Endodermal cell (in vitro differentiated cells): ENCODE measurements around the gene NEUROD1. TPM values are rescaled to one million over a fixed set of nuclear protein-coding genes. Genes with fewer than 3 reads are reported as not detected.

Experiments used
- DNase-seq: peaks from one replicate; pipeline ENCODE4 v3.0.0-alpha.2; 2017
- H3K27ac ChIP-seq: 2 replicates; pipeline ENCODE4 v1.5.1; 2013; ENCODE audit warnings: mild to moderate bottlenecking, low read depth, low read length, moderate library complexity
- H3K27me3 ChIP-seq: 2 replicates; pipeline ENCODE4 v1.6.1; 2013; ENCODE audit warnings: mild to moderate bottlenecking, low read length, moderate library complexity; ENCODE audit not compliant: insufficient read depth, control insufficient read depth, poor library complexity, severe bottlenecking
- H3K36me3 ChIP-seq: 2 replicates; pipeline ENCODE4 v1.7.0; 2013; ENCODE audit warnings: mild to moderate bottlenecking, low read length, moderate library complexity; ENCODE audit not compliant: control insufficient read depth, insufficient read depth
- H3K4me1 ChIP-seq: one replicate; pipeline ENCODE4 v1.7.0; 2013; ENCODE audit warnings: low read length; ENCODE audit not compliant: control insufficient read depth, insufficient read depth
- H3K4me3 ChIP-seq: 2 replicates; pipeline ENCODE4 v1.5.1; 2013; ENCODE audit warnings: mild to moderate bottlenecking, low read length, moderate library complexity
- H3K9ac ChIP-seq: 2 replicates; pipeline ENCODE4 v1.6.1; 2013; ENCODE audit warnings: mild to moderate bottlenecking, low read length, moderate library complexity; ENCODE audit not compliant: poor library complexity, severe bottlenecking; ENCODE audit errors: extremely low read depth
- H3K9me3 ChIP-seq: 2 replicates; pipeline ENCODE4 v1.6.1; 2013; ENCODE audit warnings: mild to moderate bottlenecking, low read length, moderate library complexity; ENCODE audit not compliant: control insufficient read depth
- H3K27ac Mint-ChIP-seq: 2 replicates; pipeline ENCODE4 v1.8.0; 2020; ENCODE audit warnings: mixed read lengths
- H3K27me3 Mint-ChIP-seq: 2 replicates; pipeline ENCODE4 v1.8.0; 2021; ENCODE audit warnings: mild to moderate bottlenecking, mixed read lengths; ENCODE audit not compliant: insufficient read depth
- H3K36me3 Mint-ChIP-seq: 2 replicates; pipeline ENCODE4 v1.8.0; 2020; ENCODE audit warnings: low read depth, mixed read lengths
- H3K4me1 Mint-ChIP-seq: 2 replicates; pipeline ENCODE4 v1.8.0; 2020; ENCODE audit warnings: mixed read lengths
- H3K4me3 Mint-ChIP-seq: 2 replicates; pipeline ENCODE4 v1.8.0; 2020; ENCODE audit warnings: mild to moderate bottlenecking, moderate library complexity, mixed read lengths
- H3K9me3 Mint-ChIP-seq: 2 replicates; pipeline ENCODE4 v1.8.0; 2020; ENCODE audit warnings: mild to moderate bottlenecking, mixed read lengths
- total RNA-seq, 2 donors: library from RNA; stranded (reverse); fragmentation: NEBNext Ultra II Directional in 1 of 2; extraction: Animal tissue kit (Norgen Biotek cat#: 25700) in 1 of 2; gene quantifications; 2 replicates in 1 of 2; 3 replicates in 1 of 2; pipeline ENCODE4 v1.2.1, GENCODE V29; 2021
- TF ChIP-seq, protein P1 (sequence below): fragments of 200-600 bp; sonication (generic); conservative IDR thresholded peaks from 2 replicates; pipeline ENCODE4 v1.5.0; 2021; ENCODE audit warnings: antibody characterized with exemption, mild to moderate bottlenecking

Gene NEUROD1
- total RNA-seq, 2 donors from 2014 or later = not detected

DNA sequence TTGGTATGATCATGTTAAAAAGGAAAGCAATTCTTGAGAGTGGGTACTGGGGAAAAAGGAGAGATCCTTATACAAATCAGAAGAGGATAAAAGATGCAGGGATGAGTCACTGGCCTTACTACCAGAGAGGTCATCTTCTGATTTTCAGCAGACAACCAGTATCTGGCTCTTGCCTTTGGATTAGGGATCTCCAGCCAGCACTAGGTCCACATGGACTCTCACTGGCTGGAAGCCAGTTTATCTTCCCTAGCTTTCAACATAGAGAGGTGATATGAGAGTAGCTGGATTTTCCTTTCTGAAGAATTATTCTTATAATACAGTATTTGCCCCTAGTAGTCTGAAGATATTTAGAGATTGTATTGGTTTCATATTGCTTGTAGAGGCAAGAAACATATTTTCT is 53.6 kb downstream of the NEUROD1 start:
- Histone ChIP-seq H3K4me3 (no peak overlapping the region), H3K9me3 (no peaks in the 10 kb centered on the region), H3K9ac (no peak overlapping the region), H3K27me3 (peaks cover 5% of the 10 kb centered on the region), H3K36me3 (no peaks in the 10 kb centered on the region), H3K4me1 (no peaks in the 10 kb centered on the region), H3K27ac (no peak overlapping the region)
- no peak for DNase-seq
- Mint-ChIP-seq H3K27ac (no peak overlapping the region), H3K4me1 (no peaks in the 10 kb centered on the region), H3K36me3 (no peaks in the 10 kb centered on the region), H3K9me3 (no peaks in the 10 kb centered on the region), H3K4me3 (no peak overlapping the region), H3K27me3 (peaks cover 11% of the 10 kb centered on the region)
- TF ChIP-seq, protein P1, sequence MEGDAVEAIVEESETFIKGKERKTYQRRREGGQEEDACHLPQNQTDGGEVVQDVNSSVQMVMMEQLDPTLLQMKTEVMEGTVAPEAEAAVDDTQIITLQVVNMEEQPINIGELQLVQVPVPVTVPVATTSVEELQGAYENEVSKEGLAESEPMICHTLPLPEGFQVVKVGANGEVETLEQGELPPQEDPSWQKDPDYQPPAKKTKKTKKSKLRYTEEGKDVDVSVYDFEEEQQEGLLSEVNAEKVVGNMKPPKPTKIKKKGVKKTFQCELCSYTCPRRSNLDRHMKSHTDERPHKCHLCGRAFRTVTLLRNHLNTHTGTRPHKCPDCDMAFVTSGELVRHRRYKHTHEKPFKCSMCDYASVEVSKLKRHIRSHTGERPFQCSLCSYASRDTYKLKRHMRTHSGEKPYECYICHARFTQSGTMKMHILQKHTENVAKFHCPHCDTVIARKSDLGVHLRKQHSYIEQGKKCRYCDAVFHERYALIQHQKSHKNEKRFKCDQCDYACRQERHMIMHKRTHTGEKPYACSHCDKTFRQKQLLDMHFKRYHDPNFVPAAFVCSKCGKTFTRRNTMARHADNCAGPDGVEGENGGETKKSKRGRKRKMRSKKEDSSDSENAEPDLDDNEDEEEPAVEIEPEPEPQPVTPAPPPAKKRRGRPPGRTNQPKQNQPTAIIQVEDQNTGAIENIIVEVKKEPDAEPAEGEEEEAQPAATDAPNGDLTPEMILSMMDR = no peak

Other genes starting within 250 kb of the NEUROD1 start
- 1 to 10 TPM; 1.3 to 2.4 TPM for gene ITGA4, start 223.1 kb downstream of the NEUROD1 start, total RNA-seq
- under 1 TPM; 0.20 to 0.31 TPM for gene CERKL, start 23.4 kb downstream of the NEUROD1 start, total RNA-seq
- gene ITPRID2, start 211.2 kb upstream of the NEUROD1 start, total RNA-seq = 10 to 100 TPM; 28.9 to 30.4 TPM